ENCODE measurements around the gene NFATC1.
"Not testable (repeated sequence)": the region's sequence is repeated elsewhere in the genome, so short reads cannot be mapped to it uniquely, and the experiment has no call there.

DNA sequence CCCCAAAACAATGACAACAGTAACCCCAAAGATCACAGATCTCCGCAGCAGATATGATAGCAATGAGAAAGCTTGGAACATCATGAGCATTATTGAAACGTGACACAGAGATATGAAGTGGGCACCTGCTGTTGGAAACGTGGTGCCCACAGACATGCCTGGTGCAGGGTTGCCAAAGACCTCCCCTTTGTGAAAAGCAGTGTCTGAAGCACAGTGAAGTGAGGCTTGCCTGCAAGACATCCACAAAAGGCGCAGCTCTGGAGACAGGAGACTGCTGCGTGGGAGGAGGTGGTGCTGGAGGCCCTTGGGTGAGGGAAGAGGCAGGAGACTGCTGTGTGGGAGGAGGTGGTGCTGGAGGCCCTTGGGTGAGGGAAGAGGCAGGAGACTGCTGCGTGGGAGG lies 108.8 kb downstream of the NFATC1 start:
- not testable (repeated sequence) for TF ChIP-seq EP300, CTCF, POLR2A (IDR thresholded peaks at IDR 0.05)
